Effector memory CD4-positive, alpha-beta T cell (primary cell): ENCODE data around the gene NINJ2.

Source experiments
- DNase-seq, 3 donors: peaks; one replicate each; pipeline ENCODE4 v3.0.0-alpha.2; 2020
- H3K27ac ChIP-seq: 2 replicates; pipeline ENCODE4 v1.7.0; 2013; ENCODE audit warnings: mild to moderate bottlenecking, low read length, moderate library complexity; ENCODE audit not compliant: insufficient read depth, poor library complexity, severe bottlenecking
- H3K27me3 ChIP-seq: replicated peaks from 2 replicates; pipeline ENCODE4 v1.7.0; 2013; ENCODE audit warnings: mild to moderate bottlenecking, low read length; ENCODE audit not compliant: insufficient read depth, control insufficient read depth, poor library complexity, severe bottlenecking
- H3K36me3 ChIP-seq: 2 replicates; pipeline ENCODE4 v1.7.0; 2013; ENCODE audit warnings: mild to moderate bottlenecking, low read length, moderate library complexity; ENCODE audit not compliant: control insufficient read depth, insufficient read depth
- H3K4me1 ChIP-seq: 2 replicates; pipeline ENCODE4 v1.7.0; 2013; ENCODE audit warnings: low read length, mild to moderate bottlenecking; ENCODE audit not compliant: control insufficient read depth, insufficient read depth, poor library complexity, severe bottlenecking
- H3K4me3 ChIP-seq: 2 replicates; pipeline ENCODE4 v1.7.0; 2013; ENCODE audit warnings: low read length, low read depth, mild to moderate bottlenecking; ENCODE audit not compliant: insufficient read depth, poor library complexity, severe bottlenecking
- H3K9me3 ChIP-seq: 2 replicates; pipeline ENCODE4 v1.7.0; 2013; ENCODE audit warnings: mild to moderate bottlenecking, low read length, moderate library complexity; ENCODE audit not compliant: control insufficient read depth

The NINJ2 gene

DNA sequence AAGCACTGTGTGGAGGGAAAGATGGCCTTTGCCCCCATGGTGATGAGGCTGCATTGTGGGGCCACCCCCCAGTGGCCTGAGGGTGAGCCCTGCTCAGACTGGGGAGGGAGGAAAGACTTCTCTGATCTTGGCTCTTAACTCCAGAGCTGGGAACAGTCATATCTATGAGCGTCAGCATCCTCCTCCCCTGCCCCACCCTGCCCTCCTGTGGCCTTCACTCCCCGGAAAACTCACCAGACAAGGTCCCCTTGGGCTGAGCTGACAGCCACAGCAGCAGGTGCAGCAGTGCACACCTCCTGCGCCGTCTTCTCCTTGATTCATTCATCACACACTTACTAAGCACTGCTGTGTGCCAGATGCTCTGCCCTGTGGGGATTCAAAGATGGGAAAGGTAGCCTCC is 104.7 kb downstream of the NINJ2 start:
- no peak for DNase-seq
- Histone ChIP-seq H3K36me3 (no peaks in the 10 kb centered on the region), H3K4me3 (no peak overlapping the region), H3K4me1 (peaks cover 27% of the 10 kb centered on the region), H3K27ac (no peak overlapping the region), H3K27me3 (no peaks in the 10 kb centered on the region), H3K9me3 (no peaks in the 10 kb centered on the region)

GRCh38 chr12:556498-556897 is 106.7 kb downstream of the NINJ2 start:
- H3K4me1 ChIP-seq, result peaks cover 23% of the 10 kb centered on the region
- H3K27me3 ChIP-seq, result no peaks in the 10 kb centered on the region
- DNase-seq, result no peak
- H3K27ac ChIP-seq, result no peak overlapping the region
- no peaks in the 10 kb centered on the region for H3K9me3 ChIP-seq
- no peak overlapping the region for H3K4me3 ChIP-seq
- no peaks in the 10 kb centered on the region for H3K36me3 ChIP-seq

DNA sequence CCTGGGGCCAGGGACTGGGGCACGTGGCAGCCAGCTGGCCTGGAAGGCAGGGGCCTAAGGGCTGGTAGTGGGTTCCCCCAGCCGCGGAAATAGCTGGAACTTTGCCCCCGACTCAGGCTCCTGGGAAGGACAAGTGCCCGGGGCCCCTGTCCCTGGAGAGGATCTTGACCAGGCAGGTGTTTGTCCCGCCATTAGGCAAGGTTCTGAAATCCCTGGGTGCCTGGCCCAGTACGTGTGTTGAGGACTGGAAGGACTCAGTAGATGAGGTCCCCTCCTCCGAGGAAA is 109.3 kb downstream of the NINJ2 start:
- H3K4me1 ChIP-seq, result peaks cover 22% of the 10 kb centered on the region
- no peaks in the 10 kb centered on the region for H3K36me3 ChIP-seq
- no peaks in the 10 kb centered on the region for H3K27me3 ChIP-seq
- no peaks in the 10 kb centered on the region for H3K9me3 ChIP-seq
- no peak overlapping the region for H3K27ac ChIP-seq
- DNase-seq, result no peak
- H3K4me3 ChIP-seq, result peak overlapping the region; percentile 8

- Histone ChIP-seq H3K4me3 (peak overlapping the region; percentile 8), H3K27ac (no peak overlapping the region), H3K27me3 (no peaks in the 10 kb centered on the region), H3K36me3 (no peaks in the 10 kb centered on the region), H3K9me3 (no peaks in the 10 kb centered on the region), H3K4me1 (peaks cover 22% of the 10 kb centered on the region)
- DNase-seq, result peak; percentile 27 to 38 (median 28)
These were observed 109.8 kb downstream of the NINJ2 start for GRCh38 chr12:553216-554000.

GRCh38 chr12:552466-552865 is 110.8 kb downstream of the NINJ2 start:
- peaks cover 22% of the 10 kb centered on the region for H3K4me1 ChIP-seq

GRCh38 chr12:550473-551260 is 112.6 kb downstream of the NINJ2 start:
- no peaks in the 10 kb centered on the region for H3K36me3 ChIP-seq
- H3K9me3 ChIP-seq, result no peaks in the 10 kb centered on the region
- no peak overlapping the region for H3K4me3 ChIP-seq
- no peak for DNase-seq
- no peaks in the 10 kb centered on the region for H3K27me3 ChIP-seq
- H3K4me1 ChIP-seq, result peaks cover 29% of the 10 kb centered on the region
- no peak overlapping the region for H3K27ac ChIP-seq

More at GRCh38 chr12:552466-552865, 110.8 kb downstream of the NINJ2 start:
- no peak overlapping the region for H3K27ac ChIP-seq
- H3K36me3 ChIP-seq, result no peaks in the 10 kb centered on the region
- no peaks in the 10 kb centered on the region for H3K27me3 ChIP-seq
- DNase-seq, result no peak
- H3K9me3 ChIP-seq, result no peaks in the 10 kb centered on the region
- no peak overlapping the region for H3K4me3 ChIP-seq

- peaks cover 29% of the 10 kb centered on the region for H3K4me1 ChIP-seq
- no peak for DNase-seq
- no peak overlapping the region for H3K4me3 ChIP-seq
- H3K9me3 ChIP-seq, result no peaks in the 10 kb centered on the region
- H3K27ac ChIP-seq, result no peak overlapping the region
- no peaks in the 10 kb centered on the region for H3K27me3 ChIP-seq
- no peaks in the 10 kb centered on the region for H3K36me3 ChIP-seq
These were observed 113.7 kb downstream of the NINJ2 start for GRCh38 chr12:549476-550082.

GRCh38 chr12:547883-548470 is 115.3 kb downstream of the NINJ2 start:
- Histone ChIP-seq H3K36me3 (no peaks in the 10 kb centered on the region), H3K27me3 (no peaks in the 10 kb centered on the region), H3K27ac (no peak overlapping the region), H3K4me3 (no peak overlapping the region), H3K4me1 (peaks cover 16% of the 10 kb centered on the region), H3K9me3 (no peaks in the 10 kb centered on the region)
- DNase-seq, result no peak

DNA sequence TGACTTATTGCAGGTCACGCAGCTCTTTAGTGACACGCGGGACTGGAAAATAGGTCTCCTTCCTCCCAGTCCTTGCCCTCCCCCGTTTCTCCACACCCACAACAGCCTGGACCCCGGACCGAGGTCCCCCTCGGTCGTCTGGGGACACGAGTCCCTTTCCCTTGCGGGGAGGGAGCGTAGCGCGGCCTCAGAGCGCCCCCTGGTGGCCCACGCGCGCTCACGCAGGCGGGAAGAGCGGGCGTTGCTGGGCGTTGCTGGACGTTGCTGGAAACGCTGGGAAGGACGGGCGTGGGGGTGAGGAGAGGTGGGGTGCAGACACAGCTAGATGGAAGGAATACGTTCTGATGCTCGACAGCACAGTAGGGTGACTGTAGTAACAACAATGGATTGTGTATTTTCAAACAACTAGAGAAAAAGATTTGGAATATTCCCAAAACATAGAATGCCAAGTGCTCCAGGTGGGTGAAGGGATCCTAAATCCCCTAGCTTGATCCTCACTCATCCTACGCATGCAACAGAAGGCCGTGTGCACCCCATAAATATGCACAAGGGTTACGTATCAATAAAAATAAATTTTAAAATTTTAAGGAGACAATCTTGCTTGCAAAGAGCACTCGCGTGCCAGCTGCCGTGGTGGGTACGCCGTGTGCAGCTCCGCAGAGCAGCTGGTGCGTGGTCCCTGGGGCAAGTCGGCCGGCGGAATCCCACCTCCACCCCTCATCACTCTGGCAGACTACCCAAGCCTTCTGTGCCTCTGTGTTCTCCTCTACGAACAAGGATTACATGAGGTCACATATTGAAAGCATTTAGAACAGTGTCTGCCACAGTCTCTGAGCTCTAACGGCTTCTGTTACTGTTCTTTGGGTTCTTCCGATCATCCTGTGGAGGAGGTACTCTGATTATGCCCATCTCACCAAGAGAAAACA is 116.1 kb downstream of the NINJ2 start:
- H3K36me3 ChIP-seq, result no peaks in the 10 kb centered on the region
- H3K27me3 ChIP-seq, result no peaks in the 10 kb centered on the region
- peaks cover 8% of the 10 kb centered on the region for H3K4me1 ChIP-seq
- peak; percentile 41 to 53 (median 46) for DNase-seq
- H3K9me3 ChIP-seq, result no peaks in the 10 kb centered on the region
- no peak overlapping the region for H3K4me3 ChIP-seq
- H3K27ac ChIP-seq, result no peak overlapping the region
